Measurements from ENCODE around the gene SUMO2. TPM values are rescaled to one million over a fixed set of nuclear protein-coding genes. Genes with fewer than 3 reads are reported as not detected.

Gene SUMO2
- total and polyA plus RNA-seq, 9 of the 15 experiments (the other 6 are each of a cell fraction or from before 2014, with no cell fraction given), result 157 to 733 (median 419) TPM

- no peak for TF ChIP-seq BRF1 (IDR thresholded peaks at IDR 0.05; ENCODE audit: borderline replicate concordance, extremely low read depth, insufficient read length)
- no peak for TF ChIP-seq ZNF134 (CRISPR knock-in tag; conservative IDR thresholded peaks at IDR 0.05)
- TF ChIP-seq JUND (IDR thresholded peaks at IDR 0.05; ENCODE audit: borderline replicate concordance, low read depth, low read length), result peak; percentile 86
- TF ChIP-seq JUND (tag; IDR thresholded peaks at IDR 0.05; ENCODE audit: borderline replicate concordance, low read depth, low read length), result peak; percentile 83
- TF ChIP-seq RFX1 (IDR thresholded peaks at IDR 0.05), result no peak
- no peak for TF ChIP-seq ZNF324 (CRISPR knock-in tag; IDR thresholded peaks at IDR 0.05)
- TF ChIP-seq RBM25 (IDR thresholded peaks at IDR 0.05; ENCODE audit: low read depth, low read length, severe bottlenecking), result peak; percentile 34
- TF ChIP-seq ADNP (tag; IDR thresholded peaks at IDR 0.05), result peak; percentile 96
- TF ChIP-seq ZNF586 (CRISPR knock-in tag; conservative IDR thresholded peaks at IDR 0.05), result no peak
- no peak for TF ChIP-seq ZBTB2 (IDR thresholded peaks at IDR 0.05)
- TF ChIP-seq BCOR (IDR thresholded peaks at IDR 0.05), result peak; percentile 87
- TF ChIP-seq CEBPB (tag; IDR thresholded peaks at IDR 0.05), result peak; percentile 53
- TF ChIP-seq BMI1 (IDR thresholded peaks at IDR 0.05; ENCODE audit: low read length), result no peak
- TF ChIP-seq DNMT1 (IDR thresholded peaks at IDR 0.05), result no peak
- TF ChIP-seq ZNF224 (CRISPR knock-in tag; IDR thresholded peaks at IDR 0.05), result no peak
- TF ChIP-seq POLR3A (IDR thresholded peaks at IDR 0.05; ENCODE audit: borderline replicate concordance, extremely low read depth, insufficient read depth, insufficient read length), result no peak
- TF ChIP-seq STAG1 (CRISPR knock-in tag; IDR thresholded peaks at IDR 0.05; ENCODE audit: borderline replicate concordance), result no peak
- TF ChIP-seq ARID1B (IDR thresholded peaks at IDR 0.05), result peak; percentile 38; the same call in 1 of the 2 replicates
- no peak for TF ChIP-seq ZNF311 (CRISPR knock-in tag; IDR thresholded peaks at IDR 0.05)
- no peak for TF ChIP-seq SAP30 (IDR thresholded peaks at IDR 0.05; ENCODE audit: borderline replicate concordance, insufficient read depth, low read depth, low read length, poor library complexity, severe bottlenecking)
- TF ChIP-seq CREM (IDR thresholded peaks at IDR 0.05; ENCODE audit: low read depth), result peak; percentile 71
- TF ChIP-seq ATF3 (IDR thresholded peaks at IDR 0.05), result peak; percentile 95
- no peak for TF ChIP-seq ATF3 (CRISPR knock-in tag; conservative IDR thresholded peaks at IDR 0.05)
- no peak for TF ChIP-seq PRPF4 (IDR thresholded peaks at IDR 0.05; ENCODE audit: insufficient read depth, low read depth, low read length, poor library complexity, severe bottlenecking)
Observed at GRCh38 chr17:75191584-75191983, 8.8 kb upstream of the SUMO2 start (continued).

Data from K562 (cell line).